A673 (cell line): ENCODE results near the gene ZMYND8. TPM values are rescaled to one million over a fixed set of nuclear protein-coding genes. Genes with fewer than 3 reads are reported as not detected.
"Not testable (repeated sequence)": the region's sequence is repeated elsewhere in the genome, so short reads cannot be mapped to it uniquely, and the experiment has no call there.

Source experiments
- BruUV-seq: library from RNA; stranded (reverse); fragments of 400-500 nt; replicated peaks from 2 replicates; lab custom pipeline; 2021; lab: Mats Ljungman, UMichigan
- CTCF ChIA-PET: fragments of 300-600 bp; sonication (Branson Sonifier 250); formaldehyde crosslinking; loops from one replicate; lab custom pipeline; 2022; ENCODE audit warnings: antibody characterized with exemption; lab: Charles Lee
- POLR2A ChIA-PET: fragments of 300-600 bp; sonication (Branson Sonifier 250); formaldehyde crosslinking; loops from one replicate; lab custom pipeline; 2022; ENCODE audit warnings: antibody characterized with exemption; ENCODE audit not compliant: low non-redundant PET; lab: Charles Lee
- DNase-seq: peaks from one replicate; pipeline ENCODE4 v3.0.0-alpha.2; 2015; ENCODE audit warnings: low spot score
- H3K27ac ChIP-seq: fragments of 200-600 bp; sonication (generic); 2 replicates; pipeline ENCODE4 v1.5.1; 2016; ENCODE audit warnings: mixed run types, low read depth, mild to moderate bottlenecking, mixed read lengths, antibody characterized with exemption, low read length; ENCODE audit not compliant: poor library complexity, severe bottlenecking
- H3K27me3 ChIP-seq: fragments of 200-600 bp; sonication (generic); replicated peaks from 2 replicates; pipeline ENCODE4 v1.6.1; 2017; ENCODE audit warnings: mixed run types, low read depth, mild to moderate bottlenecking, mixed read lengths, antibody characterized with exemption, low read length; ENCODE audit not compliant: insufficient read depth, poor library complexity
- H3K36me3 ChIP-seq: fragments of 200-600 bp; sonication (generic); 2 replicates; pipeline ENCODE4 v1.6.1; 2016; ENCODE audit warnings: mixed run types, mild to moderate bottlenecking, mixed read lengths, antibody characterized with exemption, low read length; ENCODE audit not compliant: insufficient read depth, poor library complexity, severe bottlenecking
- H3K4me1 ChIP-seq: fragments of 200-600 bp; sonication (generic); 2 replicates; pipeline ENCODE4 v1.6.1; 2017; ENCODE audit warnings: mixed run types, mild to moderate bottlenecking, mixed read lengths, antibody characterized with exemption, low read length; ENCODE audit not compliant: insufficient read depth, poor library complexity, severe bottlenecking
- H3K4me3 ChIP-seq: fragments of 200-600 bp; sonication (generic); 2 replicates; pipeline ENCODE4 v1.5.1; 2016; ENCODE audit warnings: low read depth, mixed run types, mild to moderate bottlenecking, mixed read lengths, low read length; ENCODE audit not compliant: poor library complexity, severe bottlenecking
- H3K9me3 ChIP-seq: fragments of 200-600 bp; sonication (generic); 2 replicates; pipeline ENCODE4 v1.6.1; 2016; ENCODE audit warnings: mixed run types, low read depth, mild to moderate bottlenecking, mixed read lengths, antibody characterized with exemption, low read length; ENCODE audit not compliant: poor library complexity, severe bottlenecking
- CTCF ChIP-seq: fragments of 300-800, 200-600 bp; sonication (generic); conservative IDR thresholded peaks from 2 replicates; pipeline ENCODE4 v1.5.1; 2017; ENCODE audit warnings: low read depth, mild to moderate bottlenecking, antibody characterized with exemption, low read length, moderate library complexity, mixed read lengths
- EZH2 ChIP-seq: fragments of 200-600 bp; sonication (generic); IDR thresholded peaks from 2 replicates; pipeline ENCODE4 v1.6.1; 2017; ENCODE audit warnings: borderline replicate concordance, low read depth, mild to moderate bottlenecking, mixed read lengths, antibody characterized with exemption, low read length; ENCODE audit not compliant: poor library complexity, severe bottlenecking
- intact Hi-C: fragments of 100-400 bp; cut with micrococcal nuclease; formaldehyde crosslinking; loops from one replicate; pipeline ENCODE4 v1.10.0; 2022; ENCODE audit not compliant: unreplicated experiment
- total RNA-seq: library from RNA; stranded (reverse); gene quantifications from 2 replicates; pipeline ENCODE4 v1.2.3, GENCODE V29; 2021

ZMYND8 gene
- total RNA-seq, 1 experiment from 2014 or later, result 31.3 TPM

- Histone ChIP-seq H3K9me3 (no peaks in the 10 kb centered on the region), H3K36me3 (peaks cover 43% of the 10 kb centered on the region), H3K27ac (no peak overlapping the region), H3K4me1 (no peaks in the 10 kb centered on the region), H3K27me3 (no peaks in the 10 kb centered on the region), H3K4me3 (no peak overlapping the region)
- TF ChIP-seq EZH2, result no peak
- no peak for TF ChIP-seq CTCF
- BruUV-seq, result no TSS peak
- ChIA-PET POLR2A (no interaction called here), CTCF (no interaction called here)
- no peak for DNase-seq
- intact Hi-C loops, result no loop called here
These were observed 67.4 kb downstream of the ZMYND8 start for GRCh38 chr20:47289096-47289495.

GRCh38 chr20:47288530-47288929, 68.0 kb downstream of the ZMYND8 start:
- H3K27ac ChIP-seq, POLR2A ChIA-PET, DNase-seq, CTCF ChIA-PET, H3K27me3 ChIP-seq, H3K4me3 ChIP-seq, BruUV-seq, intact Hi-C loops, H3K9me3 ChIP-seq, H3K4me1 ChIP-seq: not testable (repeated sequence)
- peaks cover 43% of the 10 kb centered on the region for H3K36me3 ChIP-seq

- Histone ChIP-seq H3K9me3 (no peaks in the 10 kb centered on the region), H3K4me1 (no peaks in the 10 kb centered on the region), H3K27me3 (no peaks in the 10 kb centered on the region), H3K4me3 (no peak overlapping the region), H3K27ac (no peak overlapping the region), H3K36me3 (peaks cover 48% of the 10 kb centered on the region)
- intact Hi-C loops, result no loop called here
- TF ChIP-seq EZH2, result no peak
- no peak for TF ChIP-seq CTCF
- no TSS peak for BruUV-seq
- ChIA-PET CTCF (interaction anchor here (0.5 kb wide), 1 partner anchor 46 kb away, joined by 5 read pairs; no protein-coding TSS in a partner anchor), POLR2A (no interaction called here)
- DNase-seq, result no peak
These were observed 68.8 kb downstream of the ZMYND8 start for GRCh38 chr20:47287609-47288144.

GRCh38 chr20:47286681-47287080, 69.8 kb downstream of the ZMYND8 start:
- BruUV-seq, result no TSS peak
- Histone ChIP-seq H3K27ac (no peak overlapping the region), H3K36me3 (peaks cover 50% of the 10 kb centered on the region), H3K9me3 (no peaks in the 10 kb centered on the region), H3K27me3 (no peaks in the 10 kb centered on the region), H3K4me1 (no peaks in the 10 kb centered on the region), H3K4me3 (no peak overlapping the region)
- ChIA-PET CTCF (no interaction called here), POLR2A (no interaction called here)
- TF ChIP-seq EZH2 (no peak), CTCF (no peak)
- DNase-seq, result no peak
- intact Hi-C loops, result no loop called here
